HL-60/S4 (cell line): ENCODE results near the gene MRPL14.

ENCODE experiments used
- in situ Hi-C: fragments of 300-500 bp; cut with MboI; formaldehyde crosslinking; loops from 2 replicates; pipeline ENCODE4 v1.14.3; 2022; ENCODE audit warnings: low sequenced_read_pairs

The MRPL14 gene

GRCh38 chr6:44127186-44128019, at the start of gene MRPL14, which contains the start of gene TMEM63B:
TSS of gene MRPL14 (minus strand) at chr6:44127452. CDS start at chr6:44116611, 10,841 bp downstream.
TSS of gene TMEM63B (plus strand) at chr6:44127554. CDS start at chr6:44134585, 7,031 bp downstream.
- in situ Hi-C loops, result no loop called here

GRCh38 chr6:44176130-44176761, 49.0 kb upstream of the MRPL14 start:
- in situ Hi-C loops, result no loop called here

GRCh38 chr6:44172731-44173500, 45.7 kb upstream of the MRPL14 start:
- in situ Hi-C loops, result loop anchor here (5.0 to 25.0 kb wide), 2 partner anchors 74 to 164 kb away; partner anchors contain the start of genes HSP90AB1 and SPATS1

GRCh38 chr6:44171899-44172546, 44.8 kb upstream of the MRPL14 start:
- in situ Hi-C loops, result loop anchor here (5.0 to 25.0 kb wide), 2 partner anchors 75 to 165 kb away; partner anchors contain the start of genes HSP90AB1 and SPATS1

GRCh38 chr6:44169886-44170570, 42.8 kb upstream of the MRPL14 start:
- in situ Hi-C loops, result loop anchor here (5.0 to 25.0 kb wide), 2 partner anchors 77 to 167 kb away; partner anchors contain the start of genes HSP90AB1 and SPATS1

DNA sequence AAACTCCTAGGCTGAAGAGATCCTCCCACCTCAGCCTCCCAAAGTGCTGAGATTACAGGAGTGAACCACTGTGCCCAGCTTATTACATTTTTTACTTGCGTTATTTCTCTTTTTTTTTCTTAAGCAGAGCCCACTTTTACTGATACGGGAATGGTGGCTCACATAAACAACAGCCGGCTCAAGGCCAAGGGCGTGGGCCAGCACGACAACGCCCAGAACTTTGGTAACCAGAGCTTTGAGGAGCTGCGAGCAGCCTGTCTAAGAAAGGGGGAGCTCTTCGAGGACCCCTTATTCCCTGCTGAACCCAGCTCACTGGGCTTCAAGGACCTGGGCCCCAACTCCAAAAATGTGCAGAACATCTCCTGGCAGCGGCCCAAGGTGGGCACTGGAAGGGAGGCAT, 41.9 kb upstream of the MRPL14 start:
- in situ Hi-C loops, result loop anchor here (25.0 kb wide), 1 partner anchor 168 kb away; the partner anchor contains the start of gene SPATS1

DNA sequence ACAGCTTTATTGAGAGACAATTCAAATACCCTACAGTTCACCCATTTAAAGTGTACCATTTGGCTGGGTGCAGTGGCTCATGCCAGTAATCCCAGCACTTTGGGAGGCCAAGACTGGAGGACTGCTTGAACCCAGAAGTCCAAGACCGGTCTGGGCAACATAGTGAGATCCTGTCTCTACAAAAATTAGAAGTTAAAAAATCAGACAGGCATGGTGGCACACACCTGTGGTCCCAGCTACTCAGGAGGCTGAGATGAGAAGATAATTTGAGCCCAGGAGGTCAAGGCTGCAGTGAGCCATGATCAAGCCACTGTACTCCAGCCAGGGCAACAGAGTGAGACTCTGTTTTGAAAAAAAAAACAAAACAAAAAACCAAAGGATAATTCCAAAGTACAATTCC, 40.3 kb upstream of the MRPL14 start:
- in situ Hi-C loops, result loop anchor here (25.0 kb wide), 1 partner anchor 170 kb away; the partner anchor contains the start of gene SPATS1

DNA sequence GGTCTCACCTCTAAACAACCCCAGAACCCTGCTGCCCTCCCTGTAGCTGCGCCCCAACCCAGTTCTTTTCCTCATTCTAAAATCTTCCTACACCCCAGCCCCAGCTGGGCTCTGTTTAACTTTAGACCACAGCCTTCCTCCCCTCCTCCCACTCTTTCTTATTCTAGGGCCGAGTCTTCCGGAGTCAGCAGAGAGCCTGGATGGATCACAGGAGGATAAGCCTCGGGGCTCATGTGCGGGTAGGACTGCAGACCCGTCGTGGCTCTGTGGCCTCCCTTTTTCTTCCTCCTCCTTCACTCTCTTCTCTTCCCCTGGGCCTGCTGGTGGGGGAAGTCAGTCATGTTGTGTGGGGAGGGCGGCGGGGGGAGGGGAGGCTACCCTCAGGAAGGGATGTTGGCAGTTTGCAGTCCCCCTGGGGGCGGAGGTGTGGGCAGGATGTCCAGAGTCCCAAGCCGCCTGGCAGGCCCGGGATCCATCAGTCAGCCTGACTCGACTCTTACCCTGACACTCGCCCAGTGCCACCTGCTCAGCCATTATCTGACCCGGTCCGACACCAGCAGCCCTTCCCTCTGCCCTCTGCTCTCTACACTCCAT, 39.4 kb upstream of the MRPL14 start:
- in situ Hi-C loops, result loop anchor here (25.0 kb wide), 1 partner anchor 171 kb away; the partner anchor contains the start of gene SPATS1

DNA sequence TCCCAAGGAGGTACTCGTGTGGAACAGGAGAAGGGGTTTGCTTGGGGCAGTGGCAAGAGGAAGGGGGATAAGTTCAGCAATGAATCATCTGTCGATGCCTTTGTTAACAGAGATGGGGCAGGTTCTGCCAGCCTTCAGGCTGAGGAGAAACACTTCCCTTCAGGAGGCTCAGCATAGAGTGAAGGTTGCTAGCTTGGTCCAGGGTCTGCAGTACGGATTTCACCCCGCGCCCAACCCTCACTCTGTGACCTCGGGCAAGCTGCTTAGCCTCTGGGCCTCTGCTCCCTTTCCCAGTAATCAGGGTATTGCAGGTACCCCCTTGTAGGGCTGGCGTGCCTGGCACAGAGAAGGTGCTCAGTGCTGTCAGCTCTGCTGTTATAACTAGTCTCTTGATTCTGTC, 38.9 kb upstream of the MRPL14 start:
- in situ Hi-C loops, result loop anchor here (25.0 kb wide), 1 partner anchor 171 kb away; the partner anchor contains the start of gene SPATS1

- in situ Hi-C loops, result loop anchor here (25.0 kb wide), 1 partner anchor 174 kb away; the partner anchor contains the start of gene SPATS1
Measured at GRCh38 chr6:44162876-44163625, 35.8 kb upstream of the MRPL14 start.

GRCh38 chr6:44161997-44162338, 34.7 kb upstream of the MRPL14 start:
- in situ Hi-C loops, result loop anchor here (25.0 kb wide), 1 partner anchor 175 kb away; the partner anchor contains the start of gene SPATS1

DNA sequence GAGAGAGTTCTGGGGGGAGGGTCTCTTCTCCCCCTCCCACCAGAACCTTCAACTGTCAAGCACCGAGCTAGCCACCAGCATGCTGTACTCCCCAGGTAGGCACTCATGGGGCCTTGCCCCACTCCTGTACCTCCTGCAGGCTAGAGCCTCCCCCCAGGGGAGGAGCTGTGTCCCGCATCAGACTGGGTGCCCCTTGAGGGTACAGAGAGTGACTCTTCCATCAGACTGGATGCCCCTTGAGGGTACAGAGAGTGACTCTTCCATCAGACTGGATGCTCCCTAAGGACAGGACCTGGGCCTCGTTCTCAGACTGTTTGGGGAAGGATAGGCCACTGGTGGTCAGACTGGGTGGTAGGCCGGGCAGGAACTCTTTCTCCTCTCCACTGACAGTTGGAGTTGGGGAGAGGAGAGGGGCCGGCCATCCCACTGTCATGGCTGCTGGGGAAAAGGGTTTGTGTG, 31.5 kb upstream of the MRPL14 start, which contains the start of gene CAPN11:
Gene CAPN11, plus strand, starts transcription at position 51 of the 459 bp plus-strand sequence. Its CDS starts 29 bp downstream, at position 80.
- in situ Hi-C loops, result loop anchor here (25.0 kb wide), 1 partner anchor 179 kb away; the partner anchor contains the start of gene SPATS1

DNA sequence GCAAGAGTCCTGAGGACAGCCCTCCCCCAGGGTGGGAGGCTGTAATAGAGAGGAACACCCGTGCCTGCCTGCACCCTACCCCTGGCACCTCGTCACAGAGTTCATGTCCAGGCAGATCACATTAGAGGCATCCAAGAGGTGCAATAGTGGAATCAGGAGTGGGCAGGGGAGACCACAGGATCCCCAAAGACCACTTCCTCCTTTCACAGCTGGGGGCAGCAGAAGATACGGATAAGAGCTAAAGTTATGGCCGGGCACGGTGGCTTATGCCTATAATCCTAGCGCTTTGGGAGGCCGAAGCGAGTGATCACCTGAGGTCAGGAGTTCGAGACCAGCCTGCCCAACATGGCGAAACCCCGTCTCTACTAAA, 29.9 kb upstream of the MRPL14 start:
- in situ Hi-C loops, result loop anchor here (25.0 kb wide), 1 partner anchor 180 kb away; the partner anchor contains the start of gene SPATS1

- in situ Hi-C loops, result loop anchor here (25.0 kb wide), 1 partner anchor 181 kb away; the partner anchor contains the start of gene SPATS1
Measured at GRCh38 chr6:44156494-44157151, 29.4 kb upstream of the MRPL14 start.

DNA sequence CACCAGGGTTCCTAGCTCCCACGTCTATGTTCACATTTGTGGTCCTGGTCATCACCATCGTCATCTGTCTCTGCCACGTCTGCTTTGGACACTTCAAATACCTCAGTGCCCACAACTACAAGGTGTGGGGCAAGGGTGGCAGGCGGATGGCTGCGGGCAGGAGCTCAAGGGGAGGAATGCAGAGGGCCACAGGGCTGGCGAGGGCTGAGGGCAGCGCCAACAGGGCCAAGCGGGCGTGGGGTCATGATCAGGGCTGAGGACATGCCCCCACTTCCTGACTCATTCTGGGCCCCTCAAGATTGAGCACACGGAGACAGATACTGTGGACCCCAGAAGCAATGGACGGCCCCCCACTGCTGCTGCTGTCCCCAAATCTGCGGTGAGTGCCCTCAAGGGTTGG, 26.8 kb upstream of the MRPL14 start:
- in situ Hi-C loops, result loop anchor here (25.0 kb wide), 1 partner anchor 183 kb away; the partner anchor contains the start of gene SPATS1

DNA sequence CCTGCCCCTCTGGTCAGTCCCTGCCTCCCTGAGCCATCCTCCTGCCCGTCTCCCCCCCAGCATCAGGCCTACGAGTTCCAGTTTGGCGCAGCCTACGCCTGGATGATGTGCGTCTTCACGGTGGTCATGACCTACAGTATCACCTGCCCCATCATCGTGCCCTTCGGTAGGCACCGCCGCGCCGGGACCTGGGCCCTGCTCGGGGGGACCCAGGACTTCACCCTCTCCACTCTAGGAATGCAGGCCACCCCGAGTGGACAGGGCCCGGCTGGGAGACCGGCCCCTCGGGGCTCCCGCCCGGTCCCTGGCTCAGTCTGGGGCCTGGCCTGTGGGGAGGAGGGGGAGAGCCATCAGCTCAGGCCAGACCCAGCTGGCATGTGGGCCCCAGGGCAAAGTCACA, 25.3 kb upstream of the MRPL14 start:
- in situ Hi-C loops, result loop anchor here (25.0 kb wide), 1 partner anchor 185 kb away; the partner anchor contains the start of gene SPATS1

DNA sequence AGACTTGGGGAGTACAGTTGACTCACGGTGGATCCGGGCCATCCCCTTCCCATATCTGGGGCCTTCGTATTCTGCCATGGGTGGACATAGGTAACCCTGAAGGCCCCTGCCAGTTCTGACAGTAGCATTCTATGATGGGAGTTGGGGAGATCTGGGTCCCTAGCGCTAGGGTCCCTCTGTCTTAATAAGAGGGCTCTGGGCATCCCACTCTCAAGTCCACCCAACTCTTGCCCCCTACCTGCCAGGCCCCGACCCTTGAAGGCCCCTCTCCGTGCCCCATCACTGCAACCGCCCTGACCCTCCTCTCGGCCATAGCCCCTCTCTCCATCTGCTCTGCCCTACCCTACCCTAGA, 24.8 kb upstream of the MRPL14 start:
- in situ Hi-C loops, result loop anchor here (25.0 kb wide), 1 partner anchor 185 kb away; the partner anchor contains the start of gene SPATS1
